Calu3 (cell line): Measurements from ENCODE around the gene SLC22A1. TPM values are rescaled to one million over a fixed set of nuclear protein-coding genes. Genes with fewer than 3 reads are reported as not detected.

ENCODE experiments used
- BruUV-seq: library from RNA; stranded (reverse); fragments of 400-500 nt; replicated peaks from 2 replicates; lab custom pipeline; 2021; lab: Mats Ljungman, UMichigan
- CTCF ChIA-PET: fragments of 300-600 bp; sonication (Branson Sonifier 250); formaldehyde crosslinking; loops from one replicate; lab custom pipeline; 2022; ENCODE audit warnings: antibody characterized with exemption; lab: Charles Lee
- DNase-seq: peaks from one replicate; pipeline ENCODE4 v3.0.0; 2022
- H3K27ac Mint-ChIP-seq: one replicate; pipeline ENCODE4 v1.8.0; 2022; ENCODE audit warnings: mixed read lengths; ENCODE audit not compliant: unreplicated experiment
- H3K27me3 Mint-ChIP-seq: one replicate; pipeline ENCODE4 v1.8.0; 2022; ENCODE audit warnings: mixed read lengths; ENCODE audit not compliant: unreplicated experiment
- H3K36me3 Mint-ChIP-seq: one replicate; pipeline ENCODE4 v1.8.0; 2022; ENCODE audit warnings: mild to moderate bottlenecking, moderate library complexity, mixed read lengths; ENCODE audit not compliant: insufficient read depth, unreplicated experiment
- H3K4me1 Mint-ChIP-seq: one replicate; pipeline ENCODE4 v1.8.0; 2022; ENCODE audit warnings: mild to moderate bottlenecking, low read depth, mixed read lengths; ENCODE audit not compliant: unreplicated experiment
- H3K4me3 Mint-ChIP-seq: one replicate; pipeline ENCODE4 v1.8.0; 2022; ENCODE audit warnings: mild to moderate bottlenecking, low read depth, moderate library complexity, mixed read lengths; ENCODE audit not compliant: unreplicated experiment
- H3K9me3 Mint-ChIP-seq: one replicate; pipeline ENCODE4 v1.8.0; 2022; ENCODE audit warnings: low read depth, mixed read lengths; ENCODE audit not compliant: unreplicated experiment
- intact Hi-C: fragments of 100-400 bp; cut with micrococcal nuclease; formaldehyde crosslinking; loops from one replicate; pipeline ENCODE4 v1.10.0; 2022; ENCODE audit not compliant: unreplicated experiment
- total RNA-seq: library from RNA; stranded (reverse); gene quantifications from 2 replicates; pipeline ENCODE4 v1.2.3, GENCODE V29; 2022
- TF ChIP-seq, protein P1 (sequence below): fragments of 200-600 bp; IDR thresholded peaks from one replicate; pipeline ENCODE4 v1.8.0; 2022; ENCODE audit warnings: antibody characterized with exemption; ENCODE audit not compliant: unreplicated experiment

Gene SLC22A1
- total RNA-seq, 1 experiment from 2014 or later: 5.0 TPM

DNA sequence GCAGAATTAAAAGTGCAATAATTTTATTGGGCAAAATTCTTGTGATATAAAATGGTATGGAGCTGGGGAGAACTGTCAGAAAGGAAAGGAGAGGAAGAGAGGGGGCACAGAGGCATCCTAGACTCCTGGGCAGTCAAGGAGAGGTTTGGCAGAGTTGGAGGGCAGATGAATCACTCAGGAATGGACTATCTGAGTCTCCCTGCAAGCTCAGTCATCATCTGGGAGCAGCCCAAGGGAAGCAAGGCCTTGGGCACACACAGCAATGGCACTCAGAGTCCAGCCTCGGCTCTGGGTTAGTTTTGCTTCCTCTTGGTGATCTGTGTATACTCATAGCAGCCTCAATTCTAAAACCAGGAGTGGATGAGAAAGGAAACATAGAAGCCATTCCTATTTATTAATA is 67.2 kb downstream of the SLC22A1 start:
- Mint-ChIP-seq H3K4me3 (no peak overlapping the region), H3K9me3 (peaks cover 7% of the 10 kb centered on the region), H3K36me3 (no peaks in the 10 kb centered on the region), H3K27me3 (no peaks in the 10 kb centered on the region), H3K27ac (no peak overlapping the region), H3K4me1 (no peaks in the 10 kb centered on the region)
- TF ChIP-seq, protein P1, sequence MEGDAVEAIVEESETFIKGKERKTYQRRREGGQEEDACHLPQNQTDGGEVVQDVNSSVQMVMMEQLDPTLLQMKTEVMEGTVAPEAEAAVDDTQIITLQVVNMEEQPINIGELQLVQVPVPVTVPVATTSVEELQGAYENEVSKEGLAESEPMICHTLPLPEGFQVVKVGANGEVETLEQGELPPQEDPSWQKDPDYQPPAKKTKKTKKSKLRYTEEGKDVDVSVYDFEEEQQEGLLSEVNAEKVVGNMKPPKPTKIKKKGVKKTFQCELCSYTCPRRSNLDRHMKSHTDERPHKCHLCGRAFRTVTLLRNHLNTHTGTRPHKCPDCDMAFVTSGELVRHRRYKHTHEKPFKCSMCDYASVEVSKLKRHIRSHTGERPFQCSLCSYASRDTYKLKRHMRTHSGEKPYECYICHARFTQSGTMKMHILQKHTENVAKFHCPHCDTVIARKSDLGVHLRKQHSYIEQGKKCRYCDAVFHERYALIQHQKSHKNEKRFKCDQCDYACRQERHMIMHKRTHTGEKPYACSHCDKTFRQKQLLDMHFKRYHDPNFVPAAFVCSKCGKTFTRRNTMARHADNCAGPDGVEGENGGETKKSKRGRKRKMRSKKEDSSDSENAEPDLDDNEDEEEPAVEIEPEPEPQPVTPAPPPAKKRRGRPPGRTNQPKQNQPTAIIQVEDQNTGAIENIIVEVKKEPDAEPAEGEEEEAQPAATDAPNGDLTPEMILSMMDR: no peak
- intact Hi-C loops: no loop called here
- BruUV-seq: no TSS peak
- CTCF ChIA-PET: no interaction called here
- DNase-seq: no peak

DNA sequence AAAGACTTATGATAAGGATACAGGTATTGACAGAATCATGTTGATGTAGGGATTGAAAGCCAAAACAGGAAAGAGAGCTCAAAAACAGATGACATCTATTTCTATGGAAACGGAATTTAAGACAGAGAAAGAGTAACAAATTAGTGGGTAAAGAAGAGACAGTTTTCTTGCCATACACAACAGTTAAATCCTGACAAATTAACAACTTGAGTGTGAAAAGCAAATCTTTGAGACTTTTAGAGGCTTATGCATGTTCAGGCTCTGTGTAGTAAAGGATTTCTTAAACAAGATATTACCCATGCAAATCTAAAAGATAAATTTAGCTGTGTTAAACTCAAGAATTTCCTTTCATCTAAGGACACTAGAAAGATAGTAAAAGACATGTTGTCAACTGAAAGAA is 68.5 kb downstream of the SLC22A1 start:
- H3K4me3 Mint-ChIP-seq: no peak overlapping the region
- TF ChIP-seq, protein P1: no peak
- no peaks in the 10 kb centered on the region for H3K4me1 Mint-ChIP-seq
- H3K27ac Mint-ChIP-seq: no peak overlapping the region
- intact Hi-C loops: no loop called here
- BruUV-seq: no TSS peak
- H3K9me3 Mint-ChIP-seq: peaks cover 7% of the 10 kb centered on the region
- H3K36me3 Mint-ChIP-seq: no peaks in the 10 kb centered on the region
- CTCF ChIA-PET: no interaction called here
- no peak for DNase-seq
- H3K27me3 Mint-ChIP-seq: no peaks in the 10 kb centered on the region

DNA sequence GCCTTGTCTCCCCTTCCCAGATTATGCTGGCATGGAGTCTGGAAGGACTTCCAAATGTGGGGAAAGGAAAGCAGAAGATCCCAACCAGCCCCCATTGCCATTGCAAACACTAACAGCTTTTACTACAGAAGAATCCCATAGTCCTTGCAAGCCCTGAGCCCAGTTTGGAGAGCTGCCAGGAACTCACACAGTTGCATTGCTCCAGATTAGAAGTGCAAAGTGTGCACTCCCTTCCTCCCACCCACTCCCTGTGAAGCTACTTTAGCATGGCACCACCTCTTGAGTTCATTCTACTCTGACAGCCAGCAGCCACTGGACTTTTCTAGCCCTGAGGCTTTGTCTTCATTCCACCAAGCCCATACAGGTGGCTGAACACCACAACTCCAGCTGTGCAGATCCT is 69.4 kb downstream of the SLC22A1 start:
- no peak overlapping the region for H3K4me3 Mint-ChIP-seq
- CTCF ChIA-PET: no interaction called here
- no peaks in the 10 kb centered on the region for H3K36me3 Mint-ChIP-seq
- no peak for DNase-seq
- no peak overlapping the region for H3K27ac Mint-ChIP-seq
- no peaks in the 10 kb centered on the region for H3K4me1 Mint-ChIP-seq
- peaks cover 7% of the 10 kb centered on the region for H3K9me3 Mint-ChIP-seq
- BruUV-seq: no TSS peak
- intact Hi-C loops: no loop called here
- TF ChIP-seq, protein P1: no peak
- H3K27me3 Mint-ChIP-seq: no peaks in the 10 kb centered on the region

DNA sequence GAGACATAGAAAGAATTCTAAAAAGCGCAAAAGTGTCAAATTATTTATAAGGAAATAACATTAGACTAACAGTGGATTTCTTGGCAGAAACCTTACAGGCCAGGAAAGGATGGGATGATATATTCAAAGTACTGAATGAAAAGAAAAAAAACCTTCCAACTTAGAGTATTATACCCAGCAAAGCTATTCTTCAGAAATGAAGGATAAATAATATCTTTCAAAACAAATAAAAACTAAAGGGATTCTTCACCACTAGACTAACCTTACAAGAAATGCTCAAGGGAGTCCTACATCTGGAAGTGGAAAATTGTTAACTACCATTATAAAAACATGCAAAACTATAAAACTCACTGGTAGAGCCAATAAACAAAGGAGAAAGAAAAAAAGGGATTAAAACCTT is 71.2 kb downstream of the SLC22A1 start:
- no peaks in the 10 kb centered on the region for H3K27me3 Mint-ChIP-seq
- BruUV-seq: no TSS peak

More for the DNA sequence above, 71.2 kb downstream of the SLC22A1 start:
- Mint-ChIP-seq H3K4me3 (no peak overlapping the region), H3K27ac (no peak overlapping the region), H3K4me1 (no peaks in the 10 kb centered on the region), H3K36me3 (no peaks in the 10 kb centered on the region), H3K9me3 (peaks cover 7% of the 10 kb centered on the region)
- CTCF ChIA-PET: no interaction called here
- DNase-seq: no peak
- intact Hi-C loops: no loop called here
- TF ChIP-seq, protein P1: no peak
